HG02973 (cell line): ENCODE results near the gene ZEB2.

Source experiments
- ATAC-seq: cut with Tn5 transposase; IDR thresholded peaks from one replicate; pipeline ENCODE4 v1.9.1; 2021; ENCODE audit warnings: moderate library complexity; ENCODE audit not compliant: unreplicated experiment

The ZEB2 gene

GRCh38 chr2:144453486-144454158 lies 66.3 kb downstream of the ZEB2 start:
- no peak for ATAC-seq

- no peak for ATAC-seq
These were observed 67.0 kb downstream of the ZEB2 start for GRCh38 chr2:144452989-144453336.

- no peak for ATAC-seq
These were observed 67.5 kb downstream of the ZEB2 start for GRCh38 chr2:144452169-144452988.

GRCh38 chr2:144451443-144451842 lies 68.5 kb downstream of the ZEB2 start:
- no peak for ATAC-seq

- no peak for ATAC-seq
These were observed 70.9 kb downstream of the ZEB2 start for GRCh38 chr2:144449028-144449406.

- ATAC-seq = no peak
These were observed 71.4 kb downstream of the ZEB2 start for GRCh38 chr2:144448389-144449027.

GRCh38 chr2:144447535-144447934 lies 72.4 kb downstream of the ZEB2 start:
- no peak for ATAC-seq

- ATAC-seq = no peak
These were observed 73.8 kb downstream of the ZEB2 start for GRCh38 chr2:144446136-144446535.

- ATAC-seq = no peak
These were observed 74.7 kb downstream of the ZEB2 start for GRCh38 chr2:144445196-144445595.

GRCh38 chr2:144443837-144444817 lies 75.8 kb downstream of the ZEB2 start:
- ATAC-seq = no peak

- no peak for ATAC-seq
These were observed 78.2 kb downstream of the ZEB2 start for GRCh38 chr2:144441711-144442141.

- ATAC-seq = no peak
These were observed 79.9 kb downstream of the ZEB2 start for GRCh38 chr2:144439993-144440392.

- ATAC-seq = no peak
These were observed 80.9 kb downstream of the ZEB2 start for GRCh38 chr2:144438801-144439631.

- ATAC-seq = no peak
These were observed 82.3 kb downstream of the ZEB2 start for GRCh38 chr2:144437636-144438035.

GRCh38 chr2:144434425-144435222 lies 85.3 kb downstream of the ZEB2 start:
- ATAC-seq = no peak

- ATAC-seq = no peak
These were observed 87.0 kb downstream of the ZEB2 start for GRCh38 chr2:144432921-144433320.

GRCh38 chr2:144431998-144432397 lies 87.9 kb downstream of the ZEB2 start:
- no peak for ATAC-seq

- ATAC-seq = no peak
These were observed 88.5 kb downstream of the ZEB2 start for GRCh38 chr2:144431392-144431783.

- peak; percentile 97 for ATAC-seq
These were observed 89.1 kb downstream of the ZEB2 start for GRCh38 chr2:144430722-144431391.
